ENCODE results near the gene PHTF1.
"Not testable (repeated sequence)": the region's sequence is repeated elsewhere in the genome, so short reads cannot be mapped to it uniquely, and the experiment has no call there.

The PHTF1 gene

DNA sequence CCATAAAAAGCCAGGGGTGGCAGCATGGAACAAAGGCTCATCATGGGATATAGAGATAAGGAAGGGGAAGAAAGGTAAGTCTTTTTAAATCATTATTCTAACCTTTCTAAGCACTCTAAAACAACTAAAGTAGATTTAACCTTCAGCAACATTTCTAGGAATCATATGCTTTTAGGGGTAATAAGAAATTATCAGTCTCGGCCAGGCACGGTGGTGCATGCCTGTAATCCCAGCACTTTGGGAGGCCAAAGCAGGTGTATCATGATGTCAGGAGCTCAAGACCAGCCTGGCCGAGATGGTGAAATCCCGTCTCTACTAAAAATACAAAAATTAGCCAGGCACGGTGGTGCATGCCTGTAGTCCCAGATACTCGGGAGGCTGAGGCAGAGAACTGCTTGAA, 20.3 kb upstream of the PHTF1 start:
- no peak for DNase-seq

DNA sequence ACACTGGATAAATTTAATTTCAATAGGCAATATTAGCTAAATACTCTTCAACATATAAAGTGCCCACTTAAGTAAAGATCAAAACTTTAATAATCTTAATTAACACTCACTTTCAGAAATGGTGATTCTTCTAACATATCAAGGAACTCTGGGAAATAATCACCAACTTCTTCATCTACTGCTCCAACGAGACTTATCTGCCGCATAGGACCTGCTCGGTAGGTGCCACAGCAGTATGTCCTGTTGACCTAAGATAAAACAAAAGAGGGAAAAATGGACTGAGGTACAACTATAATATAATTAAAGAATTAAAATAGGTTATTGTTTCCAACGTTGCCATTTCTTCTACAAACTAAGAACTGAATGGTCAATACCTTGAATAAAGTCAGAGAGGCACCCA, 18.3 kb upstream of the PHTF1 start:
- no peak for DNase-seq

DNA sequence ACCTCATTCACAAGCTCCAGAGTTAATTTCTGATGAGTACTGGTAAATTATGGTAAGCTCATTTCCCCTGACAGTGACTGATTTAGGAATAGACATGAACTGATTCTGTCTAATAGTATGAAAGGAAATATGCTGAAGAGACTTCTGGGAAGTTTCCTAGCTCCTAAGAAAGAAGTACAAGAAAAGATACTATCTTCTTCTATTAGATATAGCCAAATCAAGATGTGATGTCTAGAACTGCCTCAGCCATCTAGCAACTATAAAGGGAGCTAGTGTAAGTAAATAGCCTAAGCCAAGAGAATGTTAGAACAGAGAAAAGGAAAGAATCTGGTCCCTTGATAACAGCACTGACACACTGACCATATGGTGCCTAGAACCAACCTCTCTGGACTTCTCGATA, 10.7 kb upstream of the PHTF1 start:
- DNase-seq, result no peak

- DNase-seq, result no peak
These were observed 10.3 kb upstream of the PHTF1 start for GRCh38 chr1:113769601-113769970.

DNA sequence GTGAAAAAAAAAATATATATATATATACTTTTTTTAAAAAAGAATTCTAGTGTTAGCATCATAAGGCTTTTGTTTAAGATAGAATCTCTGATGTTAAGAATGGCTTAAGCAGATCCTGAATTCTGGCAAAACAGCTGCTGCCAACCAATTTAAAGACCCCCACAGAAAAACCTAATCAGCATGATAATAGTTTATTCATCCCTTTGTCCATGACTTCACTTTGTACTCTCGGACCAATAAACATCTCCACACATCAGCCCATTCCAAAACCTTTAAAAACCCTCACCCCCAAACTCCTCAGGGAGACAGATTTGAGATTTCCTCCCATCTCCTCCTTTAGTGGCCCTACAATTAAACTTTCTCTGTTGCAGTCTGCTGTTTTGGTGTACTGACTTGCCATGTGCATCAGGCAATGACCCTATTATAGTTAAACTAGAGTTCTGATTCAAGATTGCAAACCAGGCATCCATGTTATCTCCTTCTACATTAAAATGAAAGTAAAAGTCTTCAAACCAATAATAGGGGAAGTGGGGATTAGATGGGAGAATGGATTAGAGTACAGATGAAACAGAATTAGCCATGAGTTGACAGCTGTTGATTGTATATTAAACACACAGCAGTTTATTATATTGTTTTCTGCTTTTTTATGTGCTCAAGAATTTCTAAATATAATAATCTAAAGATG, 9.8 kb upstream of the PHTF1 start:
- DNase-seq, result no peak

- no peak for DNase-seq
These were observed 6.3 kb upstream of the PHTF1 start for GRCh38 chr1:113765306-113766230.

DNA sequence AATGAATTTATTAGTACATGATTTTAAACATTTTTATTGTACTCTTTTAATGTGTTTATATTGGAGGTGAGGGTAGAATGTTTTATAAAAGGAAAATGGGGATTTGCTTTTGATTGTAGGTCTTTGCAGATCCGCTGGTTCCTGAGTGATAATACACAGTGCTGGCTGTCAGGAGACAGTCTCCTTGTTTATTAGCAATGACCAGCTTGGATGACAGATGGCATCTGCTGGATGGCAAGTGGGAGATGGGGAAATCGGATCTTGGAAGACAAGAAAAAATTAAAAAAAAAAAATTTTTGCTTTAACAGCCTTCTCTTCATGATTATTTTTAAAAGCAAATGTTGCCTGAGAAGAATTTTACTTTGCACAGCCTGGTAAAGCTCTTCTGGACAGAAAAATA, 4.4 kb upstream of the PHTF1 start:
- DNase-seq, result no peak

DNA sequence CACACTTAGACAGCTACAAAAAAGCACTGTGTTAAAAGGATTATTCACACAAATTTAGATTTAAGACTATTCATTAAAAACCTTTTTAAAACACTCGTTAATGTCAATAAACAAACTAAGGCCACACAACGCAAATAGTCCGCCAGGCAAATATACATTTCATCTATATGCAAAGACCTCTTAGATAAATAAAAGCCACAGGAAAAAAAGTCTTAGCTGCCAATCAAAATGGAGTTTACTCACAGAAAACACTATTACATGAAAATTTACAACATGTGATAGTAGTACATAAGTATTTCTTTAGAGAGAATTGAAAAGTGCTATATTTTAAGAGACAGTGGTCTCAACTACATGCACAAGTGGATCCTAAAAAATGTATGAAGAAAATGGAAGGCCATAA, 2.7 kb upstream of the PHTF1 start:
- DNase-seq, result no peak

DNA sequence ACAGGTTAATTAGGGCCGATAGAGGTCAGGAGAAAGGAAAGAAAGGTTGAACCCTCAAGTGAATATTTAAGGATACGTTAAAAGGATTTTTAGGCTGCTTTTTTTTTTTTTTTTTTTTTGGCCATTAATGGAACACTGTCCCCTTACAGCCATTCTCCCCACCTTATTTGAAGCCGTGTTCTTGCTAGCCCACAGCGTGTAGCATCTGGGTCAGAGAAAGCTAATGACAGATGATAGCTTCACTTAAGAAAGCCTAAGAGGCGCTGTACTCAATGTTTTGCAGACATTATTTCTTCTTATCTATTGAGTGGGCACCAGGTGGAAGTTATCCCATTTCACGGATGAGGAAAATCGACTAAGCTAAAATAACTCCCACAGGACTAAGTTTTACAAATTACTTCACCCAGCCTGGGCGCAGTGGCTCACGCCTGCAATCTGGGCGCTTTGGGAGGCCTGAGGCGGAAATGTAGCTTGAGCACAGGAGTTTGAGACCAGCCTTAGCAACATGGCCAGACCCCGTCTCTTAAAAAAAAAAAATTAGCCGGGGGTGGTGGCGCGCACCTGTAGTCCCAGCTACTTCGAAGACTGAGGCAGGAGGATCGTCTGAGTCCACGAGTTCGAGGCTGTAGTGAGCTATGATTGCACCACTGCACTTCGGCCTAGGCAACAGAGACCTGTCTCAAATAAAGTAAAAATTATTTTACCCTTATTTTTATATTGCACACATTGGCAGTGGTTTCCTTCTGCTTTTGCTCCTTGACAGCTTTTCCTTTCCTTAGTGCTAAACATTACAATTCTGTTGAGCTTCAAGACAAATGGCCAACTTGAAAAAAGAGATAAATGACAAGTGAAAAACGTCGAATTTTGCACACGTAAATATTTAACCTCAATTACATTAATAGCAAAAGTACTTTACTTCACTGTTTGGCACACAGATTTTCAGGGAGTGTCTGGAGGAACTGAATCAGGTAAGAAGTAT, 1.1 kb upstream of the PHTF1 start:
- DNase-seq, result no peak

DNA sequence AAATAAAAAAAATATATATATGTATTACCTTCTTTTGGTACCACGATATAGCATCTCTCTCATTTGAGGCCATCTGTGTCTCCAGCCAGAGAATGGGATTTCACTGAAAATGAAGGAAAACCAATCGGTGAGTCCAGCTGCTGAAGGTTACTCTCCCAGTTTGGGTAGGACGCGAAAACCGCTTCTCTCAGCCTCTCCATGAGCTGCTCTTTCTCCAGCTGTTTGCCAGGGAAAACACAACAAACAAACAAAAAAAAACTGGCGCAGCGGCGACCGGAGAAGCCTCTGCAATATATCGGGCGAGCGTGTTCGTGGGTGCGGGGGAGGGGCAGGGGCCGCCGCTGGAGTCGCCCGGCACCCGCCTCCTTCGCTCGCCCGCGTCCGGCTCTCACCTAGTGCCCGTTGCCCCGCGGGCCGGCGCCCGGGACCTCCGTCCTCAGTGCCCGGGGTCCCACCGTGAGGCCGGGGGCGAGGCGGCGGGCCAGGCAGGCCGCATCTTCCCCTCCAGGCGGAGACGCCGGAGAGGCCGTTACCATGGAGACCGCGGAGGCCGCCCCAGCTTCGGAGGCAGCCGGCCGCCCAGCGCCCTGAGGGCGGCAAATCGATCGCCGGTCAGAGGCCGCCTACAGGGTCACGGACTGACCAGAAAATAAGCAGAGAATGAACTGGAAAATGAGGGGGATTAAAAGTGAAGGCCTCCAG, 504 bp downstream of the PHTF1 start:
- peak in 46 of 51 donors; percentile 13 to 84 (median 56) for DNase-seq

DNA sequence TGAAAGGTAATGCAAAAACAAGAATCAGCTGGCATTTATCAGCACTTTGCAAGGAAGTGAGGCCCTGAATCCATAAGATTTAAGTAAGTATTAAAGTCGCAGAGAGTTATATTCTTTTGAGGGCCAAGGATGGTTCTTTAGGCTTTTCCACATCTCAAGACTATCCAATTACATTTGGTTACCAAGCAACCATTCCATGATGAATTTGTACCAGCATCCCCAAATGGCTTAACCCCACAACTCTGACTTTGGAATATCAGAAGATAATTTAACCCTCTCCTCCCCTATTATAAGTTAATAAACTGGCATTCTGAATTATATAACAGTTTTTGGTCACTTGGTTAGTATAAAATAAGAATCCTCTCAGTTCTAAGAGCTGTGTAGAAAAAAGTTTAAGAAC, 2.8 kb downstream of the PHTF1 start:
- no peak for DNase-seq

DNA sequence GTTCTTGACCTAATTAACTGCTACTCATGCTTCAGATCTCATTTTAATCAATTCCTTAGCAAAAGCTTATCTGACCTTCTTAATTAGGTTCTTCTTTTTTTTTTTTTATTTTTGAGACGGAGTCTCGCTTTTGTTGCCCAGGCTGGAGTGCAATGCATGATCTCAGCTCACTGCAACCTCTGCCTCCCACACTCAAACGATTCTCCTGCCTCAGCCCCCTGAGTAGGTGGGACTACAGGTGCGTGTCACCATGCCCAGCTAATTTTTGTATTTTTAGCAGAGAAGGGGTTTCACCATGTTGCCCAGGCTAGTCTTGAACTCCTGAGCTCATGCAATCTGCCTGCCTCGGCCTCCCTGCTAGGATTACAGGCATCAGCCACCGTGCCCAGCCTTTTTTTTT, 6.0 kb downstream of the PHTF1 start:
- DNase-seq, result not testable (repeated sequence)

GRCh38 chr1:113751516-113751915, 7.8 kb downstream of the PHTF1 start:
- DNase-seq, result no peak

DNA sequence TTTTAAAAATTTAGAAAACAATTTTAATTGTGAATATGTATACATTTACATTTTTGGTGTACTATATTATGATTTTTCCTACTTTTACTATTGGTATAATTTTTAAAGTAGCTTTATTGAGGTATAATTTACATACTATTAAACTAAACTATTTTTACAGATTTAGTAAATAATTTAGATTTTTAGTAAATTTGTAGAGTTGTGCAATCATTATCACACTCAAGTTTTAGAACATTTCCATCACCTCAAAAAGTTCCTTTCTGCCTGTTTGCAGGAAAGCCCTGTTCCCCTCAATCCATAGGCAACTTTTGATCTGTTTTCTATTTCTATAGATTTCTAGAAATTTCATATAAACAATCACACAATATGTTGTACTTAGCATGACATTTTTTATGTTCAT, 8.2 kb downstream of the PHTF1 start:
- no peak for DNase-seq

DNA sequence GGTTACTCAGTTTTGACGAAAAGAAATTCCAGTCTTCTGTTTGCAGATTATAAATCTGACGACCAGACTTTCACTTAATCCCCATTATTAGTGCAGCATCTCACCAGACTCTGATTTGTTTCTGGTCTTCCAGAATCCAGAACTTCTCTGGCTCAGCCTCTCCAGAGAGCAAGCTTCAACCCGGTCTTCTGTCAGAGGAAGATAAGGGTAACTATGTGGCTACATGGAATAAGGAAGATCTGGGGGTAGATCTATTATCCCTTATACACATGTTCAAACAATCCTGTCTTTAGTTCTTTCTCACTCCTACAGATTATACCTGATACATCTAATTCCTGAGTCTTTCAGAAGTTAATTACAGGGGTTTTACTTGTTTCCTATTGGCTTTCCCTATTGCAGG, 9.9 kb downstream of the PHTF1 start:
- DNase-seq, result no peak

DNA sequence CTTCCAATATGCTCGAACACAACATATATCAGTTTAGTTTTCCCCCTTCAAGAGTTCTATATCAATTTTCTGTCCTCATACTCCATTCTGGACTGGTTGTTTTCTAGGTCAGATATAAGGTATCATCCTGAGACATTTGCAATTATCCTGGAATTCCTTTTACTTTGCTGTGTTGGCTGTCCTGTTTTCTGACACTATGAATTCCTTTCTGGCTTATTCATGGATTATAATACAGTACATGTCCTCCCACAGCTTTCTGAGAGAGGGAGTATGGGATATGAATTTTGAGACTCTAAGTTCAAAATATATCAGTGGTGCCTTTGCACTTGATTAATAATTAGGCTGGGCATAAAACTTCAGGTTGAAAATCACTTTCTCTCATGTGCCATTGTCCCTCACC, 11.9 kb downstream of the PHTF1 start:
- no peak for DNase-seq

GRCh38 chr1:113745425-113745824, 13.9 kb downstream of the PHTF1 start:
- no peak for DNase-seq

DNA sequence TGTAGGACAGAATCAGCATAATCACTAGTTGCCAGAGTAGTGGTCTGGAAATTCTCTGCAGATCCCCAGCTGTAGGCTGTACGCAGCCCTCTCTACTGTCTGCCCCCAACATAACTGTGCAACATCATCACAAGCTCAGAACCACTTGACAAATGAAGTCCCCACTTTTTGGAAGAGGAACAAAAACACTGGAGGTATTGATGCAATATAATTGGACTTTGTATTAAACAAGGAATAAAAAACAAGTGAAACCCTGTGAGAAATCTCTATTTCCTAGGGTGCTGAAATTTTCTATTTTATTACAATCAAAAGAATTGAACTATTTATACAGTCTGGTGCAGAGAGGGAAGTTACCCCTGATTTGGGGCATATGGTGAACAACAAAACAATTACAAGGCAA, 15.2 kb downstream of the PHTF1 start:
- DNase-seq, result no peak

DNA sequence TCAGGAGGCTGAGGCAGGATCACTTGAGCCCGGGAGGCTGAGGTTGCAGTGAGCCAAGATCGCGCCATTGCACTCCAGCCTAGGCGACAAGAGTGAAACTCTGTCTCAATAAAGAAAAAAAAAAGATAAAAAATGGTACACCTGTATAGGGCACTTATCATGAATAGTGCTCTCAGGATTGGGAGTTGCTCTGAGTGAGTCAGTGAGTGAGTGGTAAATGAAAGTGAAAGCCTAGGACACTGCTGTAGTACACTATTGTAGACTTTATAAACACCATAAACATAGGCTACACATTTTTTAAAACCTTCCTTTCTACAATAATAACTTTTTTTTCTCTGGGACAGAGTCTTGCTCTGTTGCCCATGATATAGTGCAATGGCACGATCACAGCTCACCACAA, 16.8 kb downstream of the PHTF1 start:
- no peak for DNase-seq

DNA sequence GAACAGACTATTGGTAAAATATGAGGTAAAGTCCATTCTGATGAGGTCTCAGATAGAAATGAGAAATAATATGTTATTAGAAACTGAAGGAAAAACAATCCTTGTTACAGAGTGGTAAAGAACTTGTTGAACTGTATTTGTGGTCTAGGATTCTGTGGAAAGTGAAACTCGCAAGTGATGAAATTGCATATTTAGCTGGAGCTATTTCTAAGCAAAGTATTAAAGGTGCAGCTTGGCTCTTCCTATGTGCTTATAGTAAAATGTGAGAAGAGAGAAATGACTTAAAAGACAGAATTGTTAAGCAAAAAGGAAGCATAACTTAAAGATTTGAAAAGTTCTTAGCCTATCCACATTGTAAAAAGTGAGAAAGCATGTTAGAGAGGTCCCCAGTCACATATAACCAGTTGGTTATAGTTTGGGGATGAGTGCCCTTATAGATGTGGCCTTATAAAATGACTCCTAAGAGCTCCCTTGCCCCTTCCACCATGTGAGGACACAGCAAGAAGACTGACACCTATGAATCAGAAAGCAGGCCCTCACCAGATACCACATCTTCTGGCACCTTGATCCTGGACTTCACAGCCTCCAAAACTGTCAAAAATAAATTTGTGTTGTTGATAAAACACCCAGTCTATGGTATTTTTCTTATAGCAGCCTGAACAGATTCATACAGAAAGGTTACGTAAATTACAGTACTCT, 24.8 kb downstream of the PHTF1 start:
- no peak for DNase-seq

- DNase-seq, result no peak
These were observed 26.5 kb downstream of the PHTF1 start for GRCh38 chr1:113732802-113733201.
